ENCODE measurements around the gene FLOT2.

DNA sequence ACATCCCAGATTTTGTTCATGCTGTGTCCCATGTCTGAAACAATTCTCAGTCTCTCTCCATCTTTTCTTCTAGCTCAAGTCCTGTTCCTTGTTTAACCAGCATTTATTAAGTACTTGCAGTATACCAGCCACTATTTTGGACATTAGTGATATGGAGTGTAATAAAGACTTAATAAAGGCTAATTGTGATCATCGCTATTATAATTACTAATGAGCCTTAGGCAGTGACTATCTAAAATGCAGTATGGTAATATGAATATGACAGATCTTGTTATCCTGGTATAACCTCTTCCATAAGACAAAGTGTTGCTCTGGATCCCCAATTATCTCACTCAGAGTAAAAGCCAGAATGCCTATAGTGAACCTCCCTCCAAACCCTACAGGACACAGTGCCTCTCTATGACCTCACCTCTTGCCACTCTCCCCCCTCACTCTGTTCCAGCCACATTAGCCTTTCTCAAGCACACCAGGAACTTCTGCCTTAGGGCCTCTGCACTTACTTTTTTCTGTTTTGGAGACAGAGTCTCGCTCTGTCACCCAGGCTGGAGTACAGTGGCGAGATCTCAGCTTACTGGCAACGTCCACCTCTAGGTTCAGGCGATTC, 1.8 kb upstream of the FLOT2 start:
- TF ChIP-seq POLR2AphosphoS5 (IDR thresholded peaks at IDR 0.05; ENCODE audit: low read depth, low read length): no peak
- no peak for TF ChIP-seq TAF1 (IDR thresholded peaks at IDR 0.05; ENCODE audit: low read depth, low read length)
- TF ChIP-seq POLR2A (IDR thresholded peaks at IDR 0.05; ENCODE audit: low read depth, low read length): no peak
- no peak for TF ChIP-seq PAX5 (IDR thresholded peaks at IDR 0.05; ENCODE audit: insufficient read depth, low read length, severe bottlenecking)
- no peak for TF ChIP-seq SPI1 (IDR thresholded peaks at IDR 0.05; ENCODE audit: low read depth, low read length)
- TF ChIP-seq POU2F2 (IDR thresholded peaks at IDR 0.05; ENCODE audit: low read depth, low read length): no peak

Measured in GM12891 (cell line).